Endothelial cell of umbilical vein (primary cell): Measurements from ENCODE around the gene CARD11. TPM values are rescaled to one million over a fixed set of nuclear protein-coding genes. Genes with fewer than 3 reads are reported as not detected.

Experiments used
- BruUV-seq: library from RNA; stranded (reverse); fragments of 400-500 nt; replicated peaks from 2 replicates; lab custom pipeline; 2021; lab: Mats Ljungman, UMichigan
- CTCF ChIA-PET: fragments of 300-600, 350-600 bp; sonication (Branson Sonifier 250); formaldehyde crosslinking; loops from one replicate; lab custom pipeline; 2021; ENCODE audit warnings: antibody characterized with exemption, inconsistent platforms; lab: Charles Lee
- POLR2A ChIA-PET: fragments of 300-600, 350-600 bp; sonication (Branson Sonifier 250); formaldehyde crosslinking; loops from one replicate; lab custom pipeline; 2021; ENCODE audit warnings: antibody characterized with exemption, inconsistent platforms; lab: Charles Lee
- DNase-seq: peaks from one replicate; pipeline ENCODE4 v3.0.0-alpha.2; 2011; ENCODE audit warnings: low read depth, low spot score
- FAIRE-seq: peaks from 2 replicates; lab custom pipeline; 2011; peaks lifted over from hg19 to GRCh38; lab: Jason Lieb, UNC
- H2AFZ ChIP-seq: 2 replicates; pipeline ENCODE4 v1.6.0; 2012; ENCODE audit warnings: low read depth, low read length, control low read depth, inconsistent platforms
- H3K27ac ChIP-seq: 2 replicates; pipeline ENCODE4 v1.5.1; 2011; ENCODE audit warnings: low read depth, mild to moderate bottlenecking, control low read depth, low read length, moderate library complexity; ENCODE audit not compliant: insufficient read depth
- H3K27me3 ChIP-seq, 2 experiments: 2 replicates each; pipeline versions ENCODE4 v1.6.0 to v1.6.1; 2011; ENCODE audit warnings: low read length in 2 of 2, mixed read lengths in 1 of 2; ENCODE audit not compliant: control insufficient read depth in 2 of 2, insufficient read depth in 2 of 2
- H3K36me3 ChIP-seq, 2 experiments: 2 replicates in 1 of 2; 3 replicates in 1 of 2; pipeline ENCODE4 v1.5.1; 2011; ENCODE audit warnings: low read length in 2 of 2, mild to moderate bottlenecking in 1 of 2, moderate library complexity in 1 of 2; ENCODE audit not compliant: control insufficient read depth in 2 of 2, insufficient read depth in 2 of 2; ENCODE audit errors: extremely low read depth in 1 of 2
- H3K4me1 ChIP-seq: 3 replicates; pipeline ENCODE4 v1.5.1; 2011; ENCODE audit warnings: mild to moderate bottlenecking, low read length; ENCODE audit not compliant: control insufficient read depth, insufficient read depth; ENCODE audit errors: extremely low read depth
- H3K4me2 ChIP-seq: 2 replicates; pipeline ENCODE4 v1.6.1; 2011; ENCODE audit warnings: low read length, control low read depth, mixed read lengths; ENCODE audit not compliant: insufficient read depth
- H3K4me3 ChIP-seq, 3 experiments: fragments of 200-600 bp in 1 of 3; sonication (generic), shearing (Covaris generic) in 1 of 3; replicated peaks in 1 of 3; 2 replicates each; pipeline ENCODE4 v1.5.1; 2011 to 2016; ENCODE audit warnings: control low read depth in 3 of 3, low read length in 3 of 3, mild to moderate bottlenecking in 2 of 3, inconsistent platforms in 1 of 3, low read depth in 1 of 3, moderate library complexity in 1 of 3; ENCODE audit not compliant: insufficient read depth in 1 of 3
- H3K79me2 ChIP-seq: 2 replicates; pipeline ENCODE4 v1.6.0; 2012; ENCODE audit warnings: low read length, inconsistent platforms; ENCODE audit not compliant: control insufficient read depth, insufficient read depth
- H3K9ac ChIP-seq: replicated peaks from 2 replicates; pipeline ENCODE3; 2011; ENCODE audit warnings: low read length, control low read depth; ENCODE audit not compliant: insufficient read depth; ENCODE audit errors: extremely low read depth
- H3K9me1 ChIP-seq: replicated peaks from 3 replicates; pipeline ENCODE4 v1.6.0; 2011; ENCODE audit warnings: mild to moderate bottlenecking, low read length; ENCODE audit not compliant: control insufficient read depth, insufficient read depth; ENCODE audit errors: extremely low read depth
- H3K9me3 ChIP-seq: replicated peaks from 2 replicates; pipeline ENCODE4 v1.5.1; 2012; ENCODE audit warnings: low read length, inconsistent platforms; ENCODE audit not compliant: control insufficient read depth, insufficient read depth
- H4K20me1 ChIP-seq: replicated peaks from 2 replicates; pipeline ENCODE3; 2011; ENCODE audit warnings: mild to moderate bottlenecking, low read length; ENCODE audit not compliant: control insufficient read depth, insufficient read depth; ENCODE audit errors: extremely low read depth
- EZH2 ChIP-seq: IDR thresholded peaks from 2 replicates; pipeline ENCODE4 v1.6.1; 2012; ENCODE audit warnings: borderline replicate concordance, low read depth, mild to moderate bottlenecking, moderate library complexity, low read length, inconsistent platforms; ENCODE audit not compliant: severe bottlenecking
- FOS ChIP-seq: IDR thresholded peaks from 2 replicates; pipeline ENCODE4 v1.6.1; 2011; ENCODE audit warnings: mild to moderate bottlenecking, low read length, moderate library complexity, borderline replicate concordance; ENCODE audit not compliant: insufficient read depth
- GATA2 ChIP-seq: IDR thresholded peaks from 2 replicates; pipeline ENCODE4 v1.7.0; 2011; ENCODE audit warnings: low read depth, mild to moderate bottlenecking, moderate library complexity, mixed read lengths, low read length; ENCODE audit not compliant: insufficient read length, insufficient read depth
- JUN ChIP-seq: IDR thresholded peaks from 2 replicates; pipeline ENCODE4 v1.6.1; 2011; ENCODE audit warnings: borderline replicate concordance, low read depth; ENCODE audit not compliant: insufficient read length, insufficient read depth
- MYC ChIP-seq: IDR thresholded peaks from one replicate; pipeline ENCODE4 v1.6.1; 2011; ENCODE audit warnings: mild to moderate bottlenecking, low read depth, low read length
- POLR2A ChIP-seq: IDR thresholded peaks from 2 replicates; pipeline ENCODE4 v1.6.1; 2012; ENCODE audit warnings: low read depth, mild to moderate bottlenecking, control low read depth, low read length
- POLR2AphosphoS5 ChIP-seq: IDR thresholded peaks from 2 replicates; pipeline ENCODE4 v1.6.1; 2012; ENCODE audit warnings: low read depth, mild to moderate bottlenecking, control low read depth, low read length, moderate library complexity; ENCODE audit not compliant: insufficient read depth
- dilution Hi-C: fragments of 300-500 bp; cut with MboI; formaldehyde crosslinking; loops from one replicate; pipeline ENCODE4 v1.15.0; 2019; ENCODE audit warnings: low sequenced_read_pairs; ENCODE audit not compliant: extremely low pct_ligation_motif_present
- intact Hi-C: fragments of 100-400 bp; cut with micrococcal nuclease; formaldehyde crosslinking; loops from one replicate; pipeline ENCODE4 v1.10.0; 2022
- polyA plus RNA-seq, 4 experiments: library from polyadenylated mRNA; depleted of rRNA in 3 of 4; stranded (reverse) in 3 of 4; unstranded in 1 of 4; fragments of >200 nt; gene quantifications; 2 replicates each; pipeline versions ENCODE4 v1.2.1 to v1.2.3, GENCODE V29; 2011 to 2012; ENCODE audit warnings: missing spikeins in 1 of 4
- total RNA-seq: library from RNA; stranded (reverse); gene quantifications from 2 replicates; pipeline ENCODE4 v1.2.3, GENCODE V29; 2021
- TF ChIP-seq, protein P1 (sequence below), 2 donors: IDR thresholded peaks; 1 replicate in 1 of 2; 2 replicates in 1 of 2; pipeline ENCODE4 v1.5.1; 2011; ENCODE audit warnings: low read length in 2 of 2, mild to moderate bottlenecking in 2 of 2, moderate library complexity in 2 of 2, control low read depth in 1 of 2, inconsistent platforms in 1 of 2, low read depth in 1 of 2; ENCODE audit not compliant: insufficient read depth in 1 of 2; ENCODE audit errors: extremely low read depth in 1 of 2
- TF ChIP-seq, protein P2 (sequence below): IDR thresholded peaks from 2 replicates; pipeline ENCODE4 v1.6.1; 2011; ENCODE audit not compliant: insufficient read depth, insufficient read length

Gene CARD11
- total and polyA plus RNA-seq, 2 donors (not counting 3 experiments of a cell fraction or from before 2014, with no cell fraction given) = 20.4 to 41.8 TPM

DNA sequence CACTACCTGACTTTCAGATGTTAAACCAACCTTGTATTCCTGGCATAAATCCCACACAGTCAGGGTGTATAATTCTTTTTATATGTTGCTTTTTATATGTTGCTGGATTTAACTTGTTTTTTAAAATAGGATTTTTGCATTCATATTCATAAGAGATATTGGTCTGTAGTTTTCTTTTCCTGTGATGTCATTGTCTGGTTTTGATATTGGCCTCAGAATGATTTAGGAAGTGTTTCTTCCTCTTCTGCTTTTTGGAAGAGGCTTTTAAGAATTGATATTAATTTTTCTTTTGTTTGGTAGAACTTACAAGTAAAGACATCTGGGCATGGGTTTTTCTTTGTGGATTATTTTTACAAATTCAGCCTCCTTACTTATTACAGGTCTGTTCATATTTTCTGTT, 93.1 kb downstream of the CARD11 start:
- intact Hi-C loops = no loop called here
- TF ChIP-seq POLR2AphosphoS5 = no peak
- no peak overlapping the region for H3K9ac ChIP-seq
- FAIRE-seq (no peak), DNase-seq (no peak)
- dilution Hi-C loops = no loop called here
- peaks cover 0 to 2% of the 10 kb centered on the region in 2 experiments for H3K36me3 ChIP-seq
- H3K9me3 ChIP-seq = no peaks in the 10 kb centered on the region
- no peaks in the 10 kb centered on the region for H3K27me3 ChIP-seq
- H3K4me1 ChIP-seq = no peaks in the 10 kb centered on the region
- H2AFZ ChIP-seq = no peak overlapping the region
- H3K27ac ChIP-seq = no peak overlapping the region
- H3K9me1 ChIP-seq = no peaks in the 10 kb centered on the region
- no peaks in the 10 kb centered on the region for H3K79me2 ChIP-seq
- POLR2A ChIA-PET = no interaction called here
- BruUV-seq = no TSS peak
- no peak overlapping the region for H3K4me2 ChIP-seq
- no peaks in the 10 kb centered on the region for H4K20me1 ChIP-seq
- CTCF ChIA-PET = no interaction called here
- no peak overlapping the region for H3K4me3 ChIP-seq

DNA sequence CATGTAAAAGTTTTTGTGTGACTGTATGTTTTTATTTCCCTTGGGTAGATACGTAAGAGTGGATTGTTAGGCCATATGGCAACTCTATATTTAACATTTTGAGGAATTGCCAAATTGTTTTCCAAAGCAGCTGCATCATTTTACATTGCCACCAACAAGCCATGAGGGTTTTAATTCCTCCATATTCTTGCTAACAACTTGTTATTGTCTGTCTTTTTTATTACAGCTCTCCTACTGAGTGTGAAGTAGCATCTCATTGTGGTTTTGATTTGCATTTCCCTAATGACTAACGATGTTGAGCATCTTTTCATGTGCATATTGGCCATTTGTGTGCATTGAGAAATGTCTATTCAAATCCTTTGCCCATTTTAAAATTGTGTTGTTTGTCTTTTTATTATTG, 94.9 kb downstream of the CARD11 start:
- Histone ChIP-seq H3K9me1 (no peaks in the 10 kb centered on the region), H2AFZ (no peak overlapping the region), H3K27ac (no peak overlapping the region), H3K4me2 (no peak overlapping the region), H3K9ac (no peak overlapping the region), H3K4me1 (no peaks in the 10 kb centered on the region), H3K27me3 (no peaks in the 10 kb centered on the region), H4K20me1 (no peaks in the 10 kb centered on the region), H3K36me3 (peaks cover 0 to 5% of the 10 kb centered on the region in 2 experiments), H3K79me2 (no peaks in the 10 kb centered on the region), H3K4me3 (no peak overlapping the region), H3K9me3 (no peaks in the 10 kb centered on the region)
- dilution Hi-C loops = no loop called here
- ChIA-PET CTCF (no interaction called here), POLR2A (no interaction called here)
- no TSS peak for BruUV-seq
- DNase-seq (no peak), FAIRE-seq (no peak)
- intact Hi-C loops = no loop called here
- no peak for TF ChIP-seq POLR2AphosphoS5
- TF ChIP-seq GATA2 = no peak
- TF ChIP-seq, protein P1, sequence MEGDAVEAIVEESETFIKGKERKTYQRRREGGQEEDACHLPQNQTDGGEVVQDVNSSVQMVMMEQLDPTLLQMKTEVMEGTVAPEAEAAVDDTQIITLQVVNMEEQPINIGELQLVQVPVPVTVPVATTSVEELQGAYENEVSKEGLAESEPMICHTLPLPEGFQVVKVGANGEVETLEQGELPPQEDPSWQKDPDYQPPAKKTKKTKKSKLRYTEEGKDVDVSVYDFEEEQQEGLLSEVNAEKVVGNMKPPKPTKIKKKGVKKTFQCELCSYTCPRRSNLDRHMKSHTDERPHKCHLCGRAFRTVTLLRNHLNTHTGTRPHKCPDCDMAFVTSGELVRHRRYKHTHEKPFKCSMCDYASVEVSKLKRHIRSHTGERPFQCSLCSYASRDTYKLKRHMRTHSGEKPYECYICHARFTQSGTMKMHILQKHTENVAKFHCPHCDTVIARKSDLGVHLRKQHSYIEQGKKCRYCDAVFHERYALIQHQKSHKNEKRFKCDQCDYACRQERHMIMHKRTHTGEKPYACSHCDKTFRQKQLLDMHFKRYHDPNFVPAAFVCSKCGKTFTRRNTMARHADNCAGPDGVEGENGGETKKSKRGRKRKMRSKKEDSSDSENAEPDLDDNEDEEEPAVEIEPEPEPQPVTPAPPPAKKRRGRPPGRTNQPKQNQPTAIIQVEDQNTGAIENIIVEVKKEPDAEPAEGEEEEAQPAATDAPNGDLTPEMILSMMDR (IDR thresholded peaks at IDR 0.05; ENCODE audit: extremely low read depth in 1 of 2, insufficient read depth in 1 of 2, low read depth in 1 of 2, low read length in 2 of 2) = no peak
- TF ChIP-seq MYC = no peak
- TF ChIP-seq, protein P2, sequence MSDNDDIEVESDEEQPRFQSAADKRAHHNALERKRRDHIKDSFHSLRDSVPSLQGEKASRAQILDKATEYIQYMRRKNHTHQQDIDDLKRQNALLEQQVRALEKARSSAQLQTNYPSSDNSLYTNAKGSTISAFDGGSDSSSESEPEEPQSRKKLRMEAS = no peak
- no peak for TF ChIP-seq JUN
- no peak for TF ChIP-seq POLR2A
- TF ChIP-seq FOS = no peak
- no peak for TF ChIP-seq EZH2
